Body of pancreas (tissue), 4 donors: ENCODE data around the gene ZNF655.
"Not testable (repeated sequence)": the region's sequence is repeated elsewhere in the genome, so short reads cannot be mapped to it uniquely, and the experiment has no call there.

ENCODE experiments used
- CTCF ChIP-seq, 7 experiments: fragments of 450-650 bp in 4 of 7; fragments of 200-600 bp in 3 of 7; sonication (generic) in 3 of 7; IDR thresholded peaks; one replicate each; pipeline ENCODE4 v1.5.1; 2016 to 2019; ENCODE audit warnings: antibody characterized with exemption in 7 of 7
- POLR2A ChIP-seq, 3 donors: fragments of 450-650 bp; IDR thresholded peaks; one replicate each; pipeline ENCODE4 v1.6.1; 2016; ENCODE audit warnings: antibody characterized with exemption in 3 of 3, mild to moderate bottlenecking in 2 of 3

DNA sequence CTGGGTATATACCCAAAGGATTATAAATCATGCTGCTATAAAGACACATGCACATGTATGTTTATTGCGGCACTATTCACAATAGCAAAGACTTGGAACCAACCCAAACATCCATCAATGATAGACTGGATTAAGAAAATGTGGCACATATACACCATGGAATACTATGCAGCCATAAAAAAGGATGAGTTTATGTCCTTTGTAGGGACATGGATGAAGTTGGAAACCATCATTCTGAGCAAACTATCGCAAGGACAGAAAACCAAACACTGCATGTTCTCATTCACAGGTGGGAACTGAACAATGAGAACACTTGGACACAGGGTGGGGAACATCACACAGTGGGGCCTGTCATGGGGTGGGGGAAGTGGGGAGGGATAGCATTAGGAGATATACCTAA lies 8.9 kb upstream of the ZNF655 start:
- TF ChIP-seq CTCF, POLR2A (IDR thresholded peaks at IDR 0.05): not testable (repeated sequence)
